SU-DHL-6 (cell line): Measurements from ENCODE around the gene FAM53B.

Experiments used
- EZH2phosphoT487 ChIP-seq: fragments of 200-600 bp; sonication (generic), shearing (Covaris generic); conservative IDR thresholded peaks from 2 replicates; pipeline ENCODE4 v1.6.1; 2018; ENCODE audit warnings: mild to moderate bottlenecking, antibody characterized with exemption, low read length, moderate library complexity, mixed read lengths
- TF ChIP-seq, protein P1 (sequence below): fragments of 200-600 bp; sonication (generic); IDR thresholded peaks from one replicate; pipeline ENCODE4 v1.5.1; 2017; ENCODE audit warnings: antibody characterized with exemption, mild to moderate bottlenecking, low read length, moderate library complexity; ENCODE audit not compliant: insufficient read depth, poor library complexity, severe bottlenecking

DNA sequence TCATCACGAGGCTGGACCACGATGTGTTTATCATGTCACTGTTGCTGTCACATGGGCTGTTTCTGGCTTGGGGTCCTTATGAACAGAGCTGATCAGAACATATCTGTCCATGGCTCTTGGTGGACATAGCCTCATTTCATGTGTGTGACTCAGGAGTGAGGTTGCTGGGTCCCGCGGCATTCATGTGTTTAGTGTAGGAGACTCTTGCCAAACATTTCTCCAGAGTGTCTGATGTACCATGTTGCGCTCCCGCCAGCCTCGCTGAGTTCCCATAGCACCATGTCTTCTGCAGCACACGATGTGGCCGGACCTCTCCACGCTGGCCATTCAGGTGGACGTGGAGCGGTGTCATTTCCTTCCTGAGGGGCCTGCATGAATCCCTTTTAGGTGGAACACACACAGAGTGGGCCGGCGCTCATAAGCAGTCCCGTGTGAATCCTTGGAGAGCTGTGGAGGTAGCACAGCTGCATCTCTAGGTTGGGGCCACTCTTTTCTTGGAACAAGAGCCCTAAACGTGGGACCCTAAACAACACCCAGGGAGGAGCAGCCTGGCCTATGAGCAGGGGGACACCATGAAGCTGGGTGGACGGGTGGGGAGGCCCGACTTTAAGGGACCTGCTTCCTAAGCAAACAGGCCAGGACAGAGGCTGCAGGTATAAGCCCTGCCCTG, 147.9 kb downstream of the FAM53B start:
- TF ChIP-seq, protein P1, sequence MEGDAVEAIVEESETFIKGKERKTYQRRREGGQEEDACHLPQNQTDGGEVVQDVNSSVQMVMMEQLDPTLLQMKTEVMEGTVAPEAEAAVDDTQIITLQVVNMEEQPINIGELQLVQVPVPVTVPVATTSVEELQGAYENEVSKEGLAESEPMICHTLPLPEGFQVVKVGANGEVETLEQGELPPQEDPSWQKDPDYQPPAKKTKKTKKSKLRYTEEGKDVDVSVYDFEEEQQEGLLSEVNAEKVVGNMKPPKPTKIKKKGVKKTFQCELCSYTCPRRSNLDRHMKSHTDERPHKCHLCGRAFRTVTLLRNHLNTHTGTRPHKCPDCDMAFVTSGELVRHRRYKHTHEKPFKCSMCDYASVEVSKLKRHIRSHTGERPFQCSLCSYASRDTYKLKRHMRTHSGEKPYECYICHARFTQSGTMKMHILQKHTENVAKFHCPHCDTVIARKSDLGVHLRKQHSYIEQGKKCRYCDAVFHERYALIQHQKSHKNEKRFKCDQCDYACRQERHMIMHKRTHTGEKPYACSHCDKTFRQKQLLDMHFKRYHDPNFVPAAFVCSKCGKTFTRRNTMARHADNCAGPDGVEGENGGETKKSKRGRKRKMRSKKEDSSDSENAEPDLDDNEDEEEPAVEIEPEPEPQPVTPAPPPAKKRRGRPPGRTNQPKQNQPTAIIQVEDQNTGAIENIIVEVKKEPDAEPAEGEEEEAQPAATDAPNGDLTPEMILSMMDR: no peak
- TF ChIP-seq EZH2phosphoT487: no peak
